Activated B cell treated with CpG ODN at 0.5 μM for 24 hours (primary cell): Measurements from ENCODE around the gene KREMEN1. TPM values are rescaled to one million over a fixed set of nuclear protein-coding genes. Genes with fewer than 3 reads are reported as not detected.

Source experiments
- ATAC-seq: fragments of 200-7000 bp; cut with Tn5 transposase; one replicate; pipeline ENCODE4 v1.10.0; 2021; ENCODE audit warnings: low read depth, mild to moderate bottlenecking, moderate library complexity
- CTCF ChIA-PET: fragments of 350-600 bp; sonication (Branson Sonifier 250); formaldehyde crosslinking; loops from one replicate; lab custom pipeline; 2021; ENCODE audit warnings: antibody characterized with exemption; lab: Charles Lee
- POLR2A ChIA-PET: fragments of 350-600 bp; sonication (Branson Sonifier 250); formaldehyde crosslinking; loops from one replicate; lab custom pipeline; 2021; ENCODE audit warnings: antibody characterized with exemption; lab: Charles Lee
- DNase-seq: peaks from one replicate; pipeline ENCODE4 v3.0.0; 2022
- H3K27ac Mint-ChIP-seq: one replicate; pipeline ENCODE4 v1.8.0; 2020; ENCODE audit warnings: mixed read lengths
- H3K27me3 Mint-ChIP-seq: one replicate; pipeline ENCODE4 v1.8.0; 2021; ENCODE audit warnings: mixed read lengths
- H3K36me3 Mint-ChIP-seq: one replicate; pipeline ENCODE4 v1.8.0; 2021; ENCODE audit warnings: low read depth, mixed read lengths
- H3K4me1 Mint-ChIP-seq: one replicate; pipeline ENCODE4 v1.8.0; 2021; ENCODE audit warnings: mixed read lengths
- H3K4me3 Mint-ChIP-seq: one replicate; pipeline ENCODE4 v1.8.0; 2020; ENCODE audit warnings: mild to moderate bottlenecking, mixed read lengths
- H3K9me3 Mint-ChIP-seq: one replicate; pipeline ENCODE4 v1.8.0; 2020; ENCODE audit warnings: mixed read lengths
- intact Hi-C: fragments of 100-400 bp; cut with micrococcal nuclease; formaldehyde crosslinking; loops from one replicate; pipeline ENCODE4 v1.15.1; 2024
- total RNA-seq: library from RNA; stranded (reverse); gene quantifications from 2 replicates; pipeline ENCODE4 v1.2.3, GENCODE V29; 2022
- TF ChIP-seq, protein P1 (sequence below): fragments of 200-600 bp; IDR thresholded peaks from one replicate; pipeline ENCODE4 v1.8.0; 2022; ENCODE audit warnings: antibody characterized with exemption, mild to moderate bottlenecking

The KREMEN1 gene
- total RNA-seq, 1 donor from 2014 or later: not detected

DNA sequence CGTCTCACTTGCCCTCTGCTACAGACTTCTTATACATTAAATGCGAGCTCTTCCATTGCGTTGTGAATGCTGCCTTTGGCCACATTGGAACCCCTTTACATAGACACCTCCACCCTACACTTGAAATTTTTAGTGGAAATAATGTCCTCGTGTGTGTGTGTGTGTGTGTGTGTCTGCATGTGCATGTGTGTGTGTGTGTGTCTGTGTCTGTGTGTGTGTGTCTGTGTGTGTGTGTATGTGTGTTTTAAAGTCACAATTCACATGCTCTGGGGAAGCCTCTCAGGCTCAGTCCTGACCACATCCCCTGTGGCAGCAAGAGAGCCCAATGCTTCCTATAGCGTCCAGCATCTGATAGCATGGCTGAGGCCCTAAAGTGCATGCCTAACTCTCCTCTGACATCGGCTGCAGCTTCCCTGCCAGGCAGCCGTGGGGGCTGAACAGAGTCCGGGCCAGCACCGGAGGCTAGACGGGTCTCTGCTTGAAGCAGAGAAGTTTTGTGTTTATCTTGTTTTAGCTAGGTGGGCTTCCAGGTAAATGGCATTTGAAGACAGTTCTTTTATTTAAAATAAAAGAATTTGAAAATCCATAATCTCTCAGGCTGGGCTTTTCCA, 68.3 kb downstream of the KREMEN1 start:
- CTCF ChIA-PET: no interaction called here
- H3K9me3 Mint-ChIP-seq: no peaks in the 10 kb centered on the region

DNA sequence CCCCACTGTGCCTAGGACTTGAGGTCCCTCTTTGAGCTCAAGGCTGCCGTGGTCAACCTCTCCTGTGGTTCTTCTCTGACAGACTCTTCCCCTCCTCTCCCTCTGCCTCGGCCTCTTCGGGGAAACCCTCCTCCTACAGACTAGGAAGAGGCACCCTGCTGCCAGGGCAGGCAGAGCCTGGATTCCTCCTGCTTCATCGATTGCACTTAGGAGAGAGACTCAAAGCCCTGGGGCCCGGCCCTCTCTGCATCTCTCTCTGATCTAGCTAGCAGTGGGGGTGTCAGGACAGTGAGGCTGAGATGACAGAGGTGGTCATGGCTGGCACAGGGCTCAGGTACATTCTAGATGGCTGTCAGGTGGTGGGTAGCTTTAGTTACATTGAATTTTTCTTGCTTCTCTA, 69.3 kb downstream of the KREMEN1 start:
- ChIA-PET CTCF (no interaction called here), POLR2A (interaction anchor here (0.6 kb wide), 1 partner anchor 281 kb away, joined by 4 read pairs; no protein-coding TSS in a partner anchor)
- intact Hi-C loops: no loop called here
- peak overlapping the region; percentile 20 for H3K27ac Mint-ChIP-seq
- DNase-seq (no peak), ATAC-seq (no peak)
- TF ChIP-seq, protein P1, sequence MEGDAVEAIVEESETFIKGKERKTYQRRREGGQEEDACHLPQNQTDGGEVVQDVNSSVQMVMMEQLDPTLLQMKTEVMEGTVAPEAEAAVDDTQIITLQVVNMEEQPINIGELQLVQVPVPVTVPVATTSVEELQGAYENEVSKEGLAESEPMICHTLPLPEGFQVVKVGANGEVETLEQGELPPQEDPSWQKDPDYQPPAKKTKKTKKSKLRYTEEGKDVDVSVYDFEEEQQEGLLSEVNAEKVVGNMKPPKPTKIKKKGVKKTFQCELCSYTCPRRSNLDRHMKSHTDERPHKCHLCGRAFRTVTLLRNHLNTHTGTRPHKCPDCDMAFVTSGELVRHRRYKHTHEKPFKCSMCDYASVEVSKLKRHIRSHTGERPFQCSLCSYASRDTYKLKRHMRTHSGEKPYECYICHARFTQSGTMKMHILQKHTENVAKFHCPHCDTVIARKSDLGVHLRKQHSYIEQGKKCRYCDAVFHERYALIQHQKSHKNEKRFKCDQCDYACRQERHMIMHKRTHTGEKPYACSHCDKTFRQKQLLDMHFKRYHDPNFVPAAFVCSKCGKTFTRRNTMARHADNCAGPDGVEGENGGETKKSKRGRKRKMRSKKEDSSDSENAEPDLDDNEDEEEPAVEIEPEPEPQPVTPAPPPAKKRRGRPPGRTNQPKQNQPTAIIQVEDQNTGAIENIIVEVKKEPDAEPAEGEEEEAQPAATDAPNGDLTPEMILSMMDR: no peak
- no peaks in the 10 kb centered on the region for H3K9me3 Mint-ChIP-seq
- H3K36me3 Mint-ChIP-seq: no peaks in the 10 kb centered on the region
- H3K4me3 Mint-ChIP-seq: no peak overlapping the region
- H3K27me3 Mint-ChIP-seq: peaks cover 31% of the 10 kb centered on the region
- no peaks in the 10 kb centered on the region for H3K4me1 Mint-ChIP-seq

More for the DNA sequence above, 68.3 kb downstream of the KREMEN1 start:
- H3K4me3 Mint-ChIP-seq: no peak overlapping the region
- DNase-seq (no peak), ATAC-seq (no peak)
- POLR2A ChIA-PET: no interaction called here
- peaks cover 31% of the 10 kb centered on the region for H3K27me3 Mint-ChIP-seq
- TF ChIP-seq, protein P1: no peak
- intact Hi-C loops: no loop called here
- no peak overlapping the region for H3K27ac Mint-ChIP-seq
- no peaks in the 10 kb centered on the region for H3K36me3 Mint-ChIP-seq
- no peaks in the 10 kb centered on the region for H3K4me1 Mint-ChIP-seq

DNA sequence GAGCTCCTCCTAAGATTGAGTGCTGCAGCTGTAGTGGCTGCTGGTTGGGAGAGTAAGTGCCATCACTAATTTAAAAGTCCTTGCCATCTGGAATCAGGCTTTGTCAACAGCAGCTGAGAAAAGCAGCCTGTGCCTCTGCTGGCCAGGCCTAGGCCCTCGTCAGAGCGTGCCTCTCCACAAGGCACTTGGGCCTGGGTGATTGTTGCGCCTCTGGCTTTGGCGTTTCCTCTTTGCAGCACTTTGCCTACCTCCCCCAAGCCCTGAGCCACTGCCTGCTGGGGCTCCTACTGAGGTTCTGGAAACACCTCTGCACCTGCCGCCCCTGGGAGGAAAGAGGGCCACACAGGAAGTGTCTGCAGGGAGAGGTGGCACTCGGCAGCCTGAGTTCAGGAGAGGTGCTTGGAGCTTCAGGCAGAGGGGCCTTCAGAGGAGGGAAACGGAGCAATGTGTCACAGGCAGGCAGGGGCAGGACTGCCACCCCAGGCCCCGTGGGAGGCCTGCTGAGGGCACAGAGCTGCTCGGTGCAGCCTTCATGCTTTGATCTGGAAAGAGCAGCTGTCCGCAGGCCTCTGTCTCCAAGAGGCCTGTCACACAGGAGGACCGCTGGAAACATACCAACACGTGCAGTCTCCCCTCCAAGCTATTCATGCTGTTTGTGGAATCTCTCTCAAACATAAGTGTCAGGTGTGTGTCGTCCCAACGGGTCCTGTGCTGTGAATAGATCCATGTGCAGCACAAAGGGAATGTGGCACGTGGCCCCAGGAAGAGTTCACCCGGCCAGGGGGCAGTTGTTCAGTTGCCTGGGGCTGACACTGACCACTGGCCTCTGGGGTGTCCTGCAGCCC, 71.3 kb downstream of the KREMEN1 start:
- intact Hi-C loops: no loop called here
- DNase-seq (no peak), ATAC-seq (no peak)
- ChIA-PET POLR2A (interaction anchor here (0.6 kb wide), 1 partner anchor 59 kb away, joined by 7 read pairs; no protein-coding TSS in a partner anchor), CTCF (no interaction called here)
- H3K4me1 Mint-ChIP-seq: no peaks in the 10 kb centered on the region
- no peak overlapping the region for H3K27ac Mint-ChIP-seq
- no peak overlapping the region for H3K4me3 Mint-ChIP-seq
- H3K27me3 Mint-ChIP-seq: peaks cover 30% of the 10 kb centered on the region
- no peaks in the 10 kb centered on the region for H3K36me3 Mint-ChIP-seq
- TF ChIP-seq, protein P1: no peak
- no peaks in the 10 kb centered on the region for H3K9me3 Mint-ChIP-seq

DNA sequence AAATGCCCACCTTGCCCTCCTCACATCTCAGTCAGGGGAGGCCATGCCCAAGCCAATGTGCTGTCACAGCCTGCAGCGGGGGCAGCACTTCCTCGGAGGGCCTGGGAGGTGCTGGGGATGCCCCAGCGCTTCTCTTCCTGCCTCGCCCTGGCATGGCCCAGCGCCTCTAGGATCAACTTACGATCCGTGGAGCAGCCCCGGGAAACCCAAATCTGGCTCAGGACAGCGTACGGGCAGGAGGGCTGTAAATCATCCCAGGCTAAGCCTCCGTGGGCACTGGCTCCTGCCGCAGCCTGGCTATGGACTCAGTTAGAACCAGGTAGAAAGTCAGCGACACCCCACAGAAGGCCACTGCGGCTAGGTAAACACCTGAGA, 71.9 kb downstream of the KREMEN1 start:
- TF ChIP-seq, protein P1: no peak
- POLR2A ChIA-PET: no interaction called here
- CTCF ChIA-PET: no interaction called here
- no peak overlapping the region for H3K27ac Mint-ChIP-seq
- peaks cover 30% of the 10 kb centered on the region for H3K27me3 Mint-ChIP-seq
- no peak for DNase-seq
- no peak overlapping the region for H3K4me3 Mint-ChIP-seq
- H3K36me3 Mint-ChIP-seq: no peaks in the 10 kb centered on the region
- H3K4me1 Mint-ChIP-seq: no peaks in the 10 kb centered on the region
- H3K9me3 Mint-ChIP-seq: no peaks in the 10 kb centered on the region
- intact Hi-C loops: no loop called here
- no peak for ATAC-seq

DNA sequence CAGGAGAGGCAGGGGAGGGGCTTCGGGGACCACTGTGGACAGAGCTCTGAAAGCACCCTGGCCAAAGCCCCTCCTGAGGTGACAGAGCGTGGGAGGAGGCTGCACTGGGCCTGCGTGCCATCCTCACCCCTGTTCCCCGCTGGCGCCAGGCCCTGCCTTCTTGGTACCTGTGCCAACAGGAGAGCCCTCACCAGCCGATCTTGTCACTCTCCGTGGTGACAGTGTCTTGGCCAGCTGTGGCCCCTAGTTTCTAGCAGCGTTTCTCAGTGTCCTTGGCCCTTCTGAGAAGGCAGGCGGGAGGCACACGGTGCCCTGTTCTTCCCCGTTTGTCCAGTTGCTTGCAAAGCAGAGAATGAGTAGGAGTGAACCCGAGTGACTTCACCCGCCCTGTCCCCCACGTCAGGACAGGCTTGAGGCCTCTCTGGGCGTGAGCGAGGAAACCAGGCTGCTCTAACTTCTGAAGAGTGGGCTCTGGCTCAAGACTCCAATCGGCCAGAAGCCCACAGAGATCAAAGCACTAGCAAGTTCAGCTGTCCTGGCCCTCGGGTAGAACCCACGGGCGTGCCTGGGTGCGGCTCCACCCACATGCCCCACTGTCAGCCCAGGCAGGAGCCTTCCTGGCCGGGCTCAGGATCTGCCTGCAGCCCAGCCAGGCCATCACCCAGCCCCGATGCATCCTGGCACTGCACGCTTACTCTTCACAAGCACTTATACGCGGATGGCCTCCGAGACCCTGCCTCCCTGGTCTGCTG, 72.7 kb downstream of the KREMEN1 start:
- DNase-seq: no peak
- intact Hi-C loops: no loop called here

More for the DNA sequence above, 72.7 kb downstream of the KREMEN1 start:
- Mint-ChIP-seq H3K36me3 (no peaks in the 10 kb centered on the region), H3K9me3 (no peaks in the 10 kb centered on the region), H3K27ac (no peak overlapping the region), H3K4me3 (no peak overlapping the region), H3K4me1 (no peaks in the 10 kb centered on the region), H3K27me3 (peaks cover 29% of the 10 kb centered on the region)
- no peak for ATAC-seq
- ChIA-PET POLR2A (no interaction called here), CTCF (no interaction called here)
- TF ChIP-seq, protein P1: no peak
